ENCODE measurements around the gene ACSF2. TPM values are rescaled to one million over a fixed set of nuclear protein-coding genes. Genes with fewer than 3 reads are reported as not detected.
A peak's percentile ranks its signal among the peaks of the same experiment; 100 is the strongest.

ACSF2 gene
- total and polyA plus RNA-seq, 2 donors (not counting 3 experiments of a cell fraction or from before 2014, with no cell fraction given), result 33.2 to 37.2 TPM

DNA sequence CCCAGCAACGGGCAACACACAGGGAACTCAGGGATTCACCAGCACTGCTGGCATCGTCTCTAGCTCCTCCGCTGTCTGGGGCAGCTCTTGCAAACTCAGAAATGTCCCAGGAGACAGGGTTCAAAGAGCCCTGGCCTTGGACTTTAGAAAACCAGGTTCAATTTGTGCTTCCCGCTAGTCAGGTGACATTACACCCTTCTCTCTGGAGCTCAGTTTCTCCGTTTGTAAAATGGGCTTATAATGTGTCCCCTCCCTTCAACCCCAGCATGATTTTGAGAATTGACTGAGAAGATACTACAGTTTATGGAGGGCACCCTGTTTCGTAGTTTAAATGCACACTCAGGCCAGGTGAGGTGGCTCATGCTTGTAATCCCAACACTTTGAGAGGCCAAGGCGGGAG, 80.3 kb downstream of the ACSF2 start:
- no TSS peak for BruUV-seq (replicated peaks)
- DNase-seq (ENCODE audit: low read depth, low spot score), result no peak
- Histone ChIP-seq H3K4me2 (ENCODE audit: insufficient read depth, low read length) (no peak overlapping the region), H3K79me2 (ENCODE audit: control insufficient read depth, insufficient read depth, low read length) (no peaks in the 10 kb centered on the region), H3K9me3 (replicated peaks; ENCODE audit: control insufficient read depth, insufficient read depth, low read length) (no peaks in the 10 kb centered on the region), H3K27ac (ENCODE audit: insufficient read depth, low read depth, low read length) (no peak overlapping the region), H3K36me3 (ENCODE audit: control insufficient read depth in 2 of 2, extremely low read depth in 1 of 2, insufficient read depth in 2 of 2, low read length in 2 of 2) (no peaks in the 10 kb centered on the region), H3K4me1 (ENCODE audit: control insufficient read depth, extremely low read depth, insufficient read depth, low read length) (peaks cover 4% of the 10 kb centered on the region), H4K20me1 (replicated peaks; ENCODE audit: control insufficient read depth, extremely low read depth, insufficient read depth, low read length) (no peaks in the 10 kb centered on the region), H3K9ac (replicated peaks; ENCODE audit: extremely low read depth, insufficient read depth, low read length) (no peak overlapping the region), H3K4me3 (replicated peaks in 1 of 3; ENCODE audit: insufficient read depth in 1 of 3, low read depth in 1 of 3, low read length in 3 of 3) (no peak overlapping the region), H2AFZ (ENCODE audit: low read depth, low read length) (no peak overlapping the region), H3K9me1 (replicated peaks; ENCODE audit: control insufficient read depth, extremely low read depth, insufficient read depth, low read length) (no peaks in the 10 kb centered on the region), H3K27me3 (ENCODE audit: control insufficient read depth in 2 of 2, insufficient read depth in 2 of 2, low read length in 2 of 2) (peaks cover 5 to 7% of the 10 kb centered on the region in 2 experiments)
- ChIA-PET POLR2A (no interaction called here), CTCF (interaction anchor here (1.0 to 1.3 kb wide), 2 partner anchors 13 to 19 kb away, joined by 3 read pairs; no protein-coding TSS in a partner anchor)
- TF ChIP-seq MAX (IDR thresholded peaks at IDR 0.05; ENCODE audit: insufficient read depth, insufficient read length), result no peak
- no peak for FAIRE-seq
- intact Hi-C loops (cut with micrococcal nuclease) (no loop called here), dilution Hi-C loops (cut with MboI; ENCODE audit: extremely low pct_ligation_motif_present, low sequenced_read_pairs) (no loop called here)

GRCh38 chr17:50507871-50508572, 82.0 kb downstream of the ACSF2 start, which contains the start of gene MYCBPAP:
MYCBPAP (plus strand) TSS chr17:50508439; CDS start chr17:50508675, 236 bp downstream.
- intact Hi-C loops (cut with micrococcal nuclease), result no loop called here
- no TSS peak for BruUV-seq (replicated peaks)
- Histone ChIP-seq H2AFZ (ENCODE audit: low read depth, low read length) (peak within 1 kb of the TSS; percentile 56), H3K4me3 (replicated peaks in 1 of 3; ENCODE audit: insufficient read depth in 1 of 3, low read depth in 1 of 3, low read length in 3 of 3) (peak within 1 kb of the TSS; percentile 45 to 74 (median 64)), H3K9me1 (replicated peaks; ENCODE audit: control insufficient read depth, extremely low read depth, insufficient read depth, low read length) (no peaks in the 10 kb centered on the region), H3K36me3 (ENCODE audit: control insufficient read depth in 2 of 2, extremely low read depth in 1 of 2, insufficient read depth in 2 of 2, low read length in 2 of 2) (no peaks in the 10 kb centered on the region), H4K20me1 (replicated peaks; ENCODE audit: control insufficient read depth, extremely low read depth, insufficient read depth, low read length) (no peaks in the 10 kb centered on the region), H3K9ac (replicated peaks; ENCODE audit: extremely low read depth, insufficient read depth, low read length) (peak within 1 kb of the TSS; percentile 52), H3K4me2 (ENCODE audit: insufficient read depth, low read length) (peak within 1 kb of the TSS; percentile 61), H3K79me2 (ENCODE audit: control insufficient read depth, insufficient read depth, low read length) (no peaks in the 10 kb centered on the region), H3K4me1 (ENCODE audit: control insufficient read depth, extremely low read depth, insufficient read depth, low read length) (peaks cover 4% of the 10 kb centered on the region), H3K27me3 (ENCODE audit: control insufficient read depth in 2 of 2, insufficient read depth in 2 of 2, low read length in 2 of 2) (peaks cover 5 to 7% of the 10 kb centered on the region in 2 experiments), H3K9me3 (replicated peaks; ENCODE audit: control insufficient read depth, insufficient read depth, low read length) (no peaks in the 10 kb centered on the region), H3K27ac (ENCODE audit: insufficient read depth, low read depth, low read length) (peak within 1 kb of the TSS; percentile 17)
- no peak for FAIRE-seq
- dilution Hi-C loops (cut with MboI; ENCODE audit: extremely low pct_ligation_motif_present, low sequenced_read_pairs), result no loop called here
- peak; percentile 75 for DNase-seq (ENCODE audit: low read depth, low spot score)
- TF ChIP-seq MAX (IDR thresholded peaks at IDR 0.05; ENCODE audit: insufficient read depth, insufficient read length) (no peak), GATA2 (IDR thresholded peaks at IDR 0.05; ENCODE audit: insufficient read depth, insufficient read length, low read depth, low read length) (no peak), FOS (IDR thresholded peaks at IDR 0.05; ENCODE audit: borderline replicate concordance, insufficient read depth, low read length) (no peak), EZH2 (IDR thresholded peaks at IDR 0.05; ENCODE audit: borderline replicate concordance, low read depth, low read length, severe bottlenecking) (no peak), POLR2A (IDR thresholded peaks at IDR 0.05; ENCODE audit: low read depth, low read length) (no peak), JUN (IDR thresholded peaks at IDR 0.05; ENCODE audit: borderline replicate concordance, insufficient read depth, insufficient read length, low read depth) (no peak), MYC (IDR thresholded peaks at IDR 0.05; ENCODE audit: low read depth, low read length) (no peak), POLR2AphosphoS5 (IDR thresholded peaks at IDR 0.05; ENCODE audit: insufficient read depth, low read depth, low read length) (peak; percentile 60)
- TF ChIP-seq, protein P1, sequence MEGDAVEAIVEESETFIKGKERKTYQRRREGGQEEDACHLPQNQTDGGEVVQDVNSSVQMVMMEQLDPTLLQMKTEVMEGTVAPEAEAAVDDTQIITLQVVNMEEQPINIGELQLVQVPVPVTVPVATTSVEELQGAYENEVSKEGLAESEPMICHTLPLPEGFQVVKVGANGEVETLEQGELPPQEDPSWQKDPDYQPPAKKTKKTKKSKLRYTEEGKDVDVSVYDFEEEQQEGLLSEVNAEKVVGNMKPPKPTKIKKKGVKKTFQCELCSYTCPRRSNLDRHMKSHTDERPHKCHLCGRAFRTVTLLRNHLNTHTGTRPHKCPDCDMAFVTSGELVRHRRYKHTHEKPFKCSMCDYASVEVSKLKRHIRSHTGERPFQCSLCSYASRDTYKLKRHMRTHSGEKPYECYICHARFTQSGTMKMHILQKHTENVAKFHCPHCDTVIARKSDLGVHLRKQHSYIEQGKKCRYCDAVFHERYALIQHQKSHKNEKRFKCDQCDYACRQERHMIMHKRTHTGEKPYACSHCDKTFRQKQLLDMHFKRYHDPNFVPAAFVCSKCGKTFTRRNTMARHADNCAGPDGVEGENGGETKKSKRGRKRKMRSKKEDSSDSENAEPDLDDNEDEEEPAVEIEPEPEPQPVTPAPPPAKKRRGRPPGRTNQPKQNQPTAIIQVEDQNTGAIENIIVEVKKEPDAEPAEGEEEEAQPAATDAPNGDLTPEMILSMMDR (IDR thresholded peaks at IDR 0.05; ENCODE audit: extremely low read depth in 1 of 2, insufficient read depth in 1 of 2, low read depth in 1 of 2, low read length in 2 of 2), result peak in 1 of 2 donors; percentile 29
- POLR2A ChIA-PET, result no interaction called here
- CTCF ChIA-PET, result no interaction called here

Measured in endothelial cell of umbilical vein (primary cell).